Testis (tissue), 2 donors: ENCODE measurements around the gene LRRFIP1.

ENCODE experiments used
- CTCF ChIP-seq, 3 experiments: fragments of 450-650 bp in 2 of 3; fragments of 200-600 bp in 1 of 3; sonication (generic) in 1 of 3; IDR thresholded peaks; one replicate each; pipeline ENCODE4 v1.5.1; 2016 to 2019; ENCODE audit warnings: antibody characterized with exemption in 3 of 3, mild to moderate bottlenecking in 2 of 3, moderate library complexity in 1 of 3
- POLR2A ChIP-seq: fragments of 450-650 bp; IDR thresholded peaks from one replicate; pipeline ENCODE4 v1.6.1; 2017; ENCODE audit warnings: antibody characterized with exemption, mild to moderate bottlenecking, moderate library complexity

GRCh38 chr2:237706257-237706656, 78.9 kb downstream of the LRRFIP1 start:
- TF ChIP-seq CTCF (IDR thresholded peaks at IDR 0.05), result no peak
- no peak for TF ChIP-seq POLR2A
